Right atrium auricular region (tissue), 2 donors: ENCODE results near the gene KIF25. TPM values are rescaled to one million over a fixed set of nuclear protein-coding genes. Genes with fewer than 3 reads are reported as not detected.

Experiments used
- DNase-seq: peaks from one replicate; pipeline ENCODE4 v3.0.0-alpha.2; 2019; ENCODE audit warnings: low spot score
- H3K27ac ChIP-seq, 2 donors: fragments of 200-600 bp; sonication (generic); 1 replicate in 1 of 2; 2 replicates in 1 of 2; pipeline ENCODE4 v1.5.1; 2016 to 2019
- H3K27me3 ChIP-seq, 2 donors: fragments of 200-600 bp; sonication (generic); one replicate each; pipeline versions ENCODE4 v1.5.1 to v1.6.0; 2017 to 2019
- H3K36me3 ChIP-seq: fragments of 200-600 bp; sonication (generic); one replicate; pipeline ENCODE4 v1.5.1; 2016
- H3K4me1 ChIP-seq, 2 donors: fragments of 200-600 bp; sonication (generic); one replicate each; pipeline versions ENCODE4 v1.5.1 to v1.6.0; 2017 to 2019
- H3K4me3 ChIP-seq, 2 donors: fragments of 200-600 bp; sonication (generic); 1 replicate in 1 of 2; 2 replicates in 1 of 2; pipeline ENCODE4 v1.5.1; 2017 to 2019; ENCODE audit warnings: mild to moderate bottlenecking in 1 of 2, moderate library complexity in 1 of 2
- H3K9me3 ChIP-seq, 2 donors: fragments of 200-600 bp; sonication (generic); one replicate each; pipeline ENCODE4 v1.5.1; 2019
- CTCF ChIP-seq, 2 donors: fragments of 200-600 bp; sonication (generic); IDR thresholded peaks; one replicate each; pipeline ENCODE4 v1.5.1; 2019; ENCODE audit warnings: antibody characterized with exemption in 2 of 2
- total RNA-seq, 2 donors: library from RNA; depleted of rRNA; stranded (reverse); fragments of >200 nt; gene quantifications; one replicate each; pipeline ENCODE4 v1.1.0, GENCODE V29; 2016

Gene KIF25
- total RNA-seq, 2 donors from 2014 or later: not detected

- Histone ChIP-seq H3K4me3 (no peak overlapping the region), H3K4me1 (peaks cover 0 to 4% of the 10 kb centered on the region in 2 donors), H3K27ac (no peak overlapping the region), H3K36me3 (peaks cover 48% of the 10 kb centered on the region), H3K27me3 (no peaks in the 10 kb centered on the region), H3K9me3 (no peaks in the 10 kb centered on the region)
- no peak for DNase-seq
- no peak for TF ChIP-seq CTCF (IDR thresholded peaks at IDR 0.05)
Measured at GRCh38 chr6:167952512-167952859, 45.0 kb upstream of the KIF25 start.

- H3K4me1 ChIP-seq: peaks cover 0 to 4% of the 10 kb centered on the region in 2 donors
- H3K27me3 ChIP-seq: no peaks in the 10 kb centered on the region
- peaks cover 38% of the 10 kb centered on the region for H3K36me3 ChIP-seq
- TF ChIP-seq CTCF (IDR thresholded peaks at IDR 0.05): no peak
- no peak overlapping the region for H3K27ac ChIP-seq
- DNase-seq: no peak
- no peak overlapping the region for H3K4me3 ChIP-seq
- no peaks in the 10 kb centered on the region for H3K9me3 ChIP-seq
Measured at GRCh38 chr6:167953551-167953950, 43.9 kb upstream of the KIF25 start.

DNA sequence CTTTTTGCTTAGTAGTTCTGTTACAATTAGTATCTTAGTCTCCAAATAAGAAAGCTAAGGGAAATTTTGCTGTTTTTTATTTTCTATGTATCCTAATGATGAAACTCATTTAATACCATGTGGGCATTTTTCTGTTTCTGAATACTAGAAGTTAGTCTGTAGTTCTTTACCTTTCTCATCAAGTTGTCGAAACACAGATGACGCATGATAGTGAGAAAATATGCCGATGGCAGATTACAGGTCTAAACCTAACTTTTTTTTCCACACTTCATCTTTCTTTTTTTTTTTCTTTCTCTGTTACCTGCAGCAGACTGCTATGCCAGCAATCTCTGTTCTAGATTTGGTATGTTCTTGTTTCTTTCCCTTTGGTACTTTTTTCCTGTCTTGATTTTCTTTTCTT, 43.3 kb upstream of the KIF25 start:
- Histone ChIP-seq H3K27ac (no peak overlapping the region), H3K36me3 (peaks cover 32% of the 10 kb centered on the region), H3K27me3 (no peaks in the 10 kb centered on the region), H3K9me3 (no peaks in the 10 kb centered on the region), H3K4me3 (no peak overlapping the region), H3K4me1 (peaks cover 0 to 7% of the 10 kb centered on the region in 2 donors)
- TF ChIP-seq CTCF (IDR thresholded peaks at IDR 0.05): no peak
- DNase-seq: no peak

DNA sequence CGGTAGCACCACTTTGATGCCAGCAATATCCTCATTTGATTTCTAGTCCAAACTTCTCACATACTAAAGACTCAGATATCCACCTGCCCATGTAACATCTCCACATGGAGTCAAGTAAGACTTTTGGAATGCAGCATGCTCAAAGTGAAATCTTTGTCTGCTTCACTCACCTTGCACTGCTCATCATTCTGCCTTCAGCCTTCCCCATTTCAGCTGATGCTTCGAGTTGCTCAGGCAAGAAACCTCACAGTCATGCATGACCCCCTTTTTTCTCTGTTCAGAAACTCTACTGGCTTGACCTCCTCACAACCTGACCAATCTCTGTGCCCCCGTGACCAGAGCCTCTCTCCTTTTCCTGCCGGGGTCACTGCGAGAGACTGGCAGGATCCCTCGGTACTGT, 41.0 kb upstream of the KIF25 start:
- no peaks in the 10 kb centered on the region for H3K9me3 ChIP-seq
- no peaks in the 10 kb centered on the region for H3K27me3 ChIP-seq
- TF ChIP-seq CTCF (IDR thresholded peaks at IDR 0.05): no peak
- no peak for DNase-seq
- H3K4me1 ChIP-seq: peaks cover 0 to 13% of the 10 kb centered on the region in 2 donors
- no peak overlapping the region for H3K27ac ChIP-seq
- H3K4me3 ChIP-seq: no peak overlapping the region
- peaks cover 11% of the 10 kb centered on the region for H3K36me3 ChIP-seq

GRCh38 chr6:167956983-167957492, 40.4 kb upstream of the KIF25 start:
- Histone ChIP-seq H3K36me3 (peaks cover 6% of the 10 kb centered on the region), H3K4me3 (no peak overlapping the region), H3K4me1 (peaks cover 0 to 13% of the 10 kb centered on the region in 2 donors), H3K9me3 (no peaks in the 10 kb centered on the region), H3K27ac (no peak overlapping the region), H3K27me3 (no peaks in the 10 kb centered on the region)
- TF ChIP-seq CTCF (IDR thresholded peaks at IDR 0.05): no peak
- no peak for DNase-seq

- Histone ChIP-seq H3K4me1 (peaks cover 0 to 13% of the 10 kb centered on the region in 2 donors), H3K36me3 (peaks cover 7% of the 10 kb centered on the region), H3K27ac (no peak overlapping the region), H3K4me3 (no peak overlapping the region), H3K9me3 (no peaks in the 10 kb centered on the region), H3K27me3 (no peaks in the 10 kb centered on the region)
- TF ChIP-seq CTCF (IDR thresholded peaks at IDR 0.05): no peak
- DNase-seq: no peak
Measured at GRCh38 chr6:167957626-167958025, 39.8 kb upstream of the KIF25 start.
